Tibial artery (tissue), 4 donors: Measurements from ENCODE around the gene DRGX.

ENCODE experiments used
- DNase-seq, 2 donors: peaks; one replicate each; pipeline ENCODE4 v3.0.0-alpha.2; 2019
- H3K27ac ChIP-seq, 2 donors: fragments of 200-600 bp; sonication (generic) in 1 of 2; 1 replicate in 1 of 2; 2 replicates in 1 of 2; pipeline ENCODE4 v1.5.1; 2018 to 2019; ENCODE audit warnings: mild to moderate bottlenecking in 1 of 2
- H3K27me3 ChIP-seq, 2 donors: fragments of 200-600 bp; sonication (generic) in 1 of 2; one replicate each; pipeline versions ENCODE4 v1.5.1 to v1.6.0; 2016 to 2019
- H3K36me3 ChIP-seq, 3 donors: fragments of 200-600 bp; sonication (generic) in 2 of 3; one replicate each; pipeline ENCODE4 v1.5.1; 2016 to 2019; ENCODE audit warnings: mild to moderate bottlenecking in 2 of 3
- H3K4me1 ChIP-seq, 4 donors: fragments of 200-600 bp; sonication (generic) in 2 of 4; 1 replicate in 3 of 4; 2 replicates in 1 of 4; pipeline ENCODE4 v1.5.1; 2016 to 2019
- H3K4me3 ChIP-seq, 2 donors: fragments of 200-600 bp; sonication (generic) in 1 of 2; 1 replicate in 1 of 2; 2 replicates in 1 of 2; pipeline ENCODE4 v1.5.1; 2018 to 2019; ENCODE audit warnings: mild to moderate bottlenecking in 2 of 2
- H3K9me3 ChIP-seq, 3 donors: fragments of 200-600 bp; sonication (generic) in 1 of 3; one replicate each; pipeline ENCODE4 v1.5.1; 2016 to 2019
- CTCF ChIP-seq, 2 experiments: fragments of 200-600 bp in 1 of 2; fragments of 450-650 bp in 1 of 2; IDR thresholded peaks; one replicate each; pipeline ENCODE4 v1.5.1; 2017 to 2019; ENCODE audit warnings: antibody characterized with exemption in 2 of 2, mild to moderate bottlenecking in 1 of 2, moderate library complexity in 1 of 2
- intact Hi-C: fragments of 100-400 bp; cut with DNase I; formaldehyde crosslinking; loops from one replicate; pipeline ENCODE4 v1.15.0; 2023; ENCODE audit warnings: low total_unique reads

DRGX gene

DNA sequence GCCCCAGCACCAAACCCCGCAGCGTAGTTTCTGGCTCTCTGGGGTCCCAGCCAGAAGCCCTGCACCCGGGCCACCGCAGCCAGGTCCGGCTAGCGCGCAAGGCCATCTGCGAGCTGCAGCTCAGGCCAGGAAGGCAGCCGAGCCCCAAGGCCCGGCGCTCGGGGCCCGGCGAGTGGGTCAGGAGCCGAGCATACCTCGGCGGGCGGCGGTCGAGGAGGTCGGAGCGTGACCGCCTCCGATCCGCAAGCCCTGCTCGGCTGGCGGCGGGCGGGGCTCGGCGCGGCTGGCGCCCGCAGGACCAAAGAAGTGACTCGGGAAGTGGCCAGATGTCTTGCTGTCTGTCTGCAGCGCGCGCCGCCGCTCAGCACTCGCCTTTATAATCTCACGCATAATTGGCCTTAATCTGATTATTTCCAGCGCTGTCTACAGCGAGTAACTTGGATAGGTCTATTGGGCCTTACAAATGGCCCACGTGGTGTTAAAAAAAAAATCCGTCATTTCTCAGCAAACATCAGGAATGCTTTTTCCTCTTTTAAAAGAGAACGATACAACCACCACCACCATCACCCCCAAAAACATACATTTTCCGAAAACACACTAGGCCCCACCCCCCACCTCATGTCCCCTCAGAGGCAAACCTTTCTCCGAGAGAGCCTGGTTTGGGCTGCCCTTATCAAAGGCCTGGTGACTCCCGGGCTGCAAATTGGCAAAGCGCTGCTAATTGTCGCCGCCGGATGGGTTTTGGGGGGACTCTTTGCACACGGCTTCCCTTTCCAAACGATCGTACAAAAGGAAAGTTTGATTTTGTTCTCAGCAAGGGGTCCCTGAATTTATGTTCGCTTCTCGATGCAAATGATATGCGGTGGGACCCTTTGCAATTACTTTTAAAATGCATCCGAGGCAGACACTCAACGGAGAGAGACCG is at the start of gene DRGX:
TSS of gene DRGX (minus strand) at position 349 of the 925 bp plus-strand sequence. CDS start 649 bp downstream, outside the sequence.
- Histone ChIP-seq H3K9me3 (no peaks in the 10 kb centered on the region), H3K36me3 (no peaks in the 10 kb centered on the region), H3K4me3 (no peak within 1 kb of the TSS), H3K4me1 (peaks cover 0 to 29% (median 15%) of the 10 kb centered on the region in 4 donors), H3K27ac (no peak within 1 kb of the TSS), H3K27me3 (peaks cover 0 to 87% of the 10 kb centered on the region in 2 donors)
- intact Hi-C loops, result no loop called here
- TF ChIP-seq CTCF (IDR thresholded peaks at IDR 0.05), result no peak
- no peak for DNase-seq

GRCh38 chr10:49444349-49444748 is 48.5 kb upstream of the DRGX start:
- DNase-seq, result no peak
- intact Hi-C loops, result no loop called here
- Histone ChIP-seq H3K36me3 (no peaks in the 10 kb centered on the region), H3K27ac (no peak overlapping the region), H3K27me3 (no peaks in the 10 kb centered on the region), H3K9me3 (peaks cover 0 to 13% (median 11%) of the 10 kb centered on the region in 3 donors), H3K4me3 (no peak overlapping the region), H3K4me1 (no peaks in the 10 kb centered on the region)
- TF ChIP-seq CTCF (IDR thresholded peaks at IDR 0.05), result no peak

- TF ChIP-seq CTCF (IDR thresholded peaks at IDR 0.05), result no peak
- intact Hi-C loops, result no loop called here
- DNase-seq, result no peak
Observed at GRCh38 chr10:49442863-49443262, 47.0 kb upstream of the DRGX start.

DNA sequence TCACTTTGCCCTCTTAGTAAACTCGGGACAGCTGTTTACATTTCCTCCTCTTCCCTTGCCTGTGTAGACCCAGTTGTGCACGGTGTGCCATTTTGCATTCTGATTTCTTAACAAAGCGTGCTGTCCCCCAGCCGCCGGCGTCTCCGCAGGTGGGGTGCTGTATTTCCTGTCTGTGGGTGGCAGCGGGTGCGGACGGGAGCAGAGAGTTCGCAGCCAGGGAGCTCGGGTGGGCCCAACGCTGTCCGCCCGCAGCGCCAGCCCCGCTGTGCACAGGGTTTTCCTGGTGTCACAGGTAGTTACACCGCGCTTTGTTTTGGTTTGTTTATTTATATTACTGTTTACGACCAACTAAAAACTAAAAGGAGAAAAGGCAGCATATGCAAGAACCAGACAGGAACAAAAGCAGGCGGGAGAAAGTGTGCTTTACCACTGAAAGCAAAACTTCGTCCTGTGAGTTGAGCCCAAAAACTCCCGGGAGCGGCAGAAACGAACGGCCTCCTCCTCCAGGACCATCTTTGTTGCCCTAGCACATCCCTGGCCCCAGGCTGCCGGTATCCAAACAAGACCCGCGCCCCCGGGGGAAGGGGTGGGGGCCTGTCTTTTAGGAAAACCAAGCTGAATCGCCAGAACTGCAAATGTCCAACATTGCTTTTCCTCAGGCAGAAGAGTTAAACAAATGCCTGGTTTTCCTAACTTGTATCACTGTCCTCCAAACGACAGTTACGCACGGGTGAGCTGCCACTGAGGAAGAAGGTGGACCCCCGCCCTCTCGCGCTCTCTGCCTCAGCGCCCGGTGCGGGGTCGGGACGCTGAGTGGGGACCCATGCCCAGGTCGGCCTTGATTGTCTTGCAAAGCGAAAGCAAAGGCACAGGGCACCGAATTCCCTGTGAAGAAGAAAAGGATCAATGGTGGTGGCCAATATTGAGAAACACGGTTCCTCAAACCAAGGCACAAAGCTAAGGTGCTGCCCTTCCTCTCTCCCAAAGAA is 45.9 kb upstream of the DRGX start:
- Histone ChIP-seq H3K4me1 (no peaks in the 10 kb centered on the region), H3K36me3 (no peaks in the 10 kb centered on the region), H3K9me3 (no peaks in the 10 kb centered on the region), H3K27me3 (no peaks in the 10 kb centered on the region), H3K27ac (no peak overlapping the region), H3K4me3 (no peak overlapping the region)
- intact Hi-C loops, result no loop called here
- no peak for TF ChIP-seq CTCF (IDR thresholded peaks at IDR 0.05)
- DNase-seq, result no peak

More at GRCh38 chr10:49442863-49443262, 47.0 kb upstream of the DRGX start:
- Histone ChIP-seq H3K36me3 (no peaks in the 10 kb centered on the region), H3K27ac (no peak overlapping the region), H3K27me3 (no peaks in the 10 kb centered on the region), H3K4me3 (no peak overlapping the region), H3K9me3 (no peaks in the 10 kb centered on the region), H3K4me1 (no peaks in the 10 kb centered on the region)

DNA sequence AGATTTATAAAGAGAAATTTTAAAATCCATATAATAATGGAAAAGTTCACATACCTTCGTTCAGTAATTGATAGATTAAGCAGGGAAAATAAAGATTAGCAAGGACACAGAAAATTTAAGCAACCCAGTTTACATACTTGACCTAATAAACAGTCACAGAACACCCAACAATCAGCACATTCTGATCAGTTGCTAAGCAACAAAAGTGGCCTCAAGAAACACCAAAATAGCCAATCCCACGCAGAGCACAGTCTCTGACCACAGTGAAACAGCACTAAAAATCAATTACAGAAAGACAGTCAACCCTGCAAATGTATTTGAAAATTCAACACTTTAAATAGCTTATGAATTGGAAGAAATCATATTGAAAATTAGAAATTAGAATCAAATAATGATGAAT is 39.3 kb upstream of the DRGX start:
- DNase-seq, result no peak
- no peaks in the 10 kb centered on the region for H3K27me3 ChIP-seq
- peaks cover 0 to 14% (median 0%) of the 10 kb centered on the region in 3 donors for H3K36me3 ChIP-seq
- no peak overlapping the region for H3K4me3 ChIP-seq
- H3K27ac ChIP-seq, result no peak overlapping the region
- H3K9me3 ChIP-seq, result peaks cover 0 to 7% (median 0%) of the 10 kb centered on the region in 3 donors
- TF ChIP-seq CTCF (IDR thresholded peaks at IDR 0.05), result no peak
- intact Hi-C loops, result no loop called here
- H3K4me1 ChIP-seq, result no peaks in the 10 kb centered on the region
